Vagina (tissue), 2 donors: ENCODE results near the gene PSMB10. TPM values are rescaled to one million over a fixed set of nuclear protein-coding genes. Genes with fewer than 3 reads are reported as not detected.

ENCODE experiments used
- DNase-seq, 2 donors: peaks; one replicate each; pipeline ENCODE4 v3.0.0-alpha.2; 2017; ENCODE audit errors: extremely low spot score in 2 of 2
- H3K27ac ChIP-seq: fragments of 200-600 bp; sonication (generic); one replicate; pipeline ENCODE4 v1.5.1; 2019
- H3K27me3 ChIP-seq: fragments of 200-600 bp; sonication (generic); one replicate; pipeline ENCODE4 v1.5.1; 2019
- H3K36me3 ChIP-seq, 2 donors: fragments of 200-600 bp; sonication (generic); one replicate each; pipeline ENCODE4 v1.5.1; 2017 to 2019
- H3K4me1 ChIP-seq: fragments of 200-600 bp; sonication (generic); one replicate; pipeline ENCODE4 v1.5.1; 2019
- H3K4me3 ChIP-seq, 2 donors: fragments of 200-600 bp; sonication (generic); 1 replicate in 1 of 2; 2 replicates in 1 of 2; pipeline ENCODE4 v1.5.1; 2016 to 2019
- H3K9me3 ChIP-seq: fragments of 200-600 bp; sonication (generic); one replicate; pipeline ENCODE4 v1.5.1; 2019
- POLR2A ChIP-seq, 2 donors: fragments of 450-650 bp; IDR thresholded peaks; one replicate each; pipeline ENCODE4 v1.6.1; 2017; ENCODE audit warnings: antibody characterized with exemption in 2 of 2, mild to moderate bottlenecking in 2 of 2, moderate library complexity in 2 of 2
- POLR2AphosphoS5 ChIP-seq, 2 donors: sonication (generic); formaldehyde crosslinking; IDR thresholded peaks; one replicate each; pipeline ENCODE4 v1.9.0; 2017; ENCODE audit warnings: antibody characterized with exemption in 2 of 2, mild to moderate bottlenecking in 2 of 2, low read depth in 1 of 2; ENCODE audit not compliant: insufficient read depth in 1 of 2
- intact Hi-C: fragments of 100-400 bp; cut with DNase I; formaldehyde crosslinking; loops from one replicate; pipeline ENCODE4 v1.15.1; 2023
- total RNA-seq: library from RNA; depleted of rRNA; stranded (reverse); fragments of >200 nt; gene quantifications from one replicate; pipeline ENCODE4 v1.2.3, GENCODE V29; 2016
- TF ChIP-seq, protein P1 (sequence below), 3 experiments: fragments of 450-650 bp in 2 of 3; fragments of 200-600 bp in 1 of 3; sonication (generic) in 1 of 3; IDR thresholded peaks; one replicate each; pipeline ENCODE4 v1.5.1; 2017 to 2019; ENCODE audit warnings: antibody characterized with exemption in 3 of 3, mild to moderate bottlenecking in 2 of 3, moderate library complexity in 2 of 3

The PSMB10 gene
- total RNA-seq, 1 donor from 2014 or later = 45.2 TPM

DNA sequence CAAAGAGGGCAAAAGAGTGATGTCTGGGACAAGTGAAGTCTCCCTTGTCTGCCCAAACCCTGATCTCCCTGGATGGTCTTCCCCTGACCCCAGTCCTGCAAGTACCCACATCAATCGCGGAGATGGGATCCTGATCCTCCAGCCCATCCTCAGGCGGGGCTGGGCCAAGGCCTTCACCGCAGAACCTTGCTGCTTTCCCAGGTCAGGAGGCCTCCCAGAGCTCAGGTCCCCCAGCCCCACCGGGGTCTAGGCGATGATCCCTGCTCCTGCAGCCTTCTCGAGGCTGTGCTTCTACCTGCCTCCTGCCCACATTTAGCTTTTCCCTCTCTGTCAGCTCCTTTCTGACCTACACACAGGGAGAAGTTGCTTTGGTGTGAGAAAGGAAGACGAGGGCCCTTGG, 25.5 kb upstream of the PSMB10 start:
- intact Hi-C loops = no loop called here
- TF ChIP-seq POLR2AphosphoS5 (IDR thresholded peaks at IDR 0.05; ENCODE audit: insufficient read depth in 1 of 2, low read depth in 1 of 2) (no peak), POLR2A (IDR thresholded peaks at IDR 0.05) (no peak)
- TF ChIP-seq, protein P1, sequence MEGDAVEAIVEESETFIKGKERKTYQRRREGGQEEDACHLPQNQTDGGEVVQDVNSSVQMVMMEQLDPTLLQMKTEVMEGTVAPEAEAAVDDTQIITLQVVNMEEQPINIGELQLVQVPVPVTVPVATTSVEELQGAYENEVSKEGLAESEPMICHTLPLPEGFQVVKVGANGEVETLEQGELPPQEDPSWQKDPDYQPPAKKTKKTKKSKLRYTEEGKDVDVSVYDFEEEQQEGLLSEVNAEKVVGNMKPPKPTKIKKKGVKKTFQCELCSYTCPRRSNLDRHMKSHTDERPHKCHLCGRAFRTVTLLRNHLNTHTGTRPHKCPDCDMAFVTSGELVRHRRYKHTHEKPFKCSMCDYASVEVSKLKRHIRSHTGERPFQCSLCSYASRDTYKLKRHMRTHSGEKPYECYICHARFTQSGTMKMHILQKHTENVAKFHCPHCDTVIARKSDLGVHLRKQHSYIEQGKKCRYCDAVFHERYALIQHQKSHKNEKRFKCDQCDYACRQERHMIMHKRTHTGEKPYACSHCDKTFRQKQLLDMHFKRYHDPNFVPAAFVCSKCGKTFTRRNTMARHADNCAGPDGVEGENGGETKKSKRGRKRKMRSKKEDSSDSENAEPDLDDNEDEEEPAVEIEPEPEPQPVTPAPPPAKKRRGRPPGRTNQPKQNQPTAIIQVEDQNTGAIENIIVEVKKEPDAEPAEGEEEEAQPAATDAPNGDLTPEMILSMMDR (IDR thresholded peaks at IDR 0.05) = no peak
- Histone ChIP-seq H3K4me3 (no peak overlapping the region), H3K4me1 (peaks cover 80% of the 10 kb centered on the region), H3K27ac (peak overlapping the region; percentile 11), H3K9me3 (no peaks in the 10 kb centered on the region), H3K36me3 (peaks cover 0 to 35% of the 10 kb centered on the region in 2 donors), H3K27me3 (no peaks in the 10 kb centered on the region)
- DNase-seq = no peak

DNA sequence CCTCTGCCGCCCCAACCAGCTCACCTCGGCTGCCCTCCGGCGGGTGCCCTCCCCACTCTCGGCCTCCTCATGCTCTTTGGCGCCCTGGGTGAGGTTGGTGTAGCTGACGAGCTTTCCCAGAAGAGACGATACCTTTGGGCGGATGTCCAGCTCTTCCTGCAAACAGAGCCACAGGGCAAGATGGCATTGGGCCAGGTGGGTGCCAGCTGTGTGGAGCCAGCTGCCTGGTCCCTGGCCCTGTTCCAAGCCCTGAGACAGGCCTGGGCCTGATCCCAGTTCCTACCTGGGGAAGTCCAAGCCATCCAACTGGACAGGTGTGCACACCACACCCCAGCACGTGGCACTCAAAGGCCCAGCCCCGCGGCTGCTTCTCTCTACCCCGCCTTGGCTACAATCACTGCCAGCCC, 24.9 kb upstream of the PSMB10 start:
- intact Hi-C loops = no loop called here
- TF ChIP-seq, protein P1 (IDR thresholded peaks at IDR 0.05) = no peak
- TF ChIP-seq POLR2A (IDR thresholded peaks at IDR 0.05) = no peak
- TF ChIP-seq POLR2AphosphoS5 (IDR thresholded peaks at IDR 0.05; ENCODE audit: insufficient read depth in 1 of 2, low read depth in 1 of 2) = peak in 1 of 2 donors; percentile 52
- Histone ChIP-seq H3K9me3 (no peaks in the 10 kb centered on the region), H3K27ac (no peak overlapping the region), H3K36me3 (peaks cover 0 to 38% of the 10 kb centered on the region in 2 donors), H3K27me3 (no peaks in the 10 kb centered on the region), H3K4me3 (no peak overlapping the region), H3K4me1 (peaks cover 74% of the 10 kb centered on the region)
- DNase-seq = no peak

DNA sequence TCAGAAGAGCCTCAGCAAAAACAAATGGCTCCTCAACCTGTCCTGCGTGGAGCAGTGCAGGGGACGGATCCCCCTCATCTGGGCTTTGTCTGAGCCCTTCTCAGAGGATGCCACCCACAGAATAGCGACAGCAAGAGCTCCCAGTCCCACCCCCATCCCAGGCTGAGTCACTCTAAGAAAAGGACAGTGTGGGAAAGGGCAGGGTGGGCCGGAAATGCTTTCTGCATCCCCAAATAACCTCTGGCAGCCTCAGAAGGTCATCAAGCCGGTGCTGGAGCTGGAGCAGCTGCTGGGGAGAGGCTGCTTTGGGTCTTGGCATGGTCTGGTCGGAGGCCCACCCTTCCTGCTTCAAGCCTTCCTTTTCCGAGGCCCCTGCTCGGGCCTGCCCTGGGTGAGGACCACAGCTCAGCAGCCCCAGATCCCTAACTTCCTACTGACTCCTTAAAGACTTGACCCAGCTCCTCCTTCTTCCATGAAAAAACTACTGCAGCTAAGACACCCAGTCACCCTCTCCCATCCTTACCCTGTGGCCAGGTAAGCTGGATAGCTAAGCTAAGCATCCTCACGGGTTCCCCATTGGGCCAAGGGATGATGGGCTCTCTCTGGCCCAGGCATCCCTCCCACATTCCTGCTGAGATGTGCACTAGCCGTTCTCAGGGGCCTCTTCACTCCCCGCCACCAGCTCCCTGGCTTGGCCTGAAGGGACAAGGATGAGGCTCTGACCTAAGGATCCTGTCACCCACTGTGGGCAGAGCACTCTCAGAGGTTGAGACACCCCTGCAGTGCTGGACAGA, 23.1 kb upstream of the PSMB10 start:
- intact Hi-C loops = no loop called here
- Histone ChIP-seq H3K27ac (peak overlapping the region; percentile 63), H3K4me3 (no peak overlapping the region), H3K4me1 (peaks cover 56% of the 10 kb centered on the region), H3K27me3 (no peaks in the 10 kb centered on the region), H3K36me3 (peaks cover 0 to 41% of the 10 kb centered on the region in 2 donors), H3K9me3 (no peaks in the 10 kb centered on the region)
- DNase-seq = no peak
- peak in 1 of 2 donors; percentile 43 for TF ChIP-seq POLR2AphosphoS5 (IDR thresholded peaks at IDR 0.05; ENCODE audit: insufficient read depth in 1 of 2, low read depth in 1 of 2)
- TF ChIP-seq, protein P1 (IDR thresholded peaks at IDR 0.05) = no peak

DNA sequence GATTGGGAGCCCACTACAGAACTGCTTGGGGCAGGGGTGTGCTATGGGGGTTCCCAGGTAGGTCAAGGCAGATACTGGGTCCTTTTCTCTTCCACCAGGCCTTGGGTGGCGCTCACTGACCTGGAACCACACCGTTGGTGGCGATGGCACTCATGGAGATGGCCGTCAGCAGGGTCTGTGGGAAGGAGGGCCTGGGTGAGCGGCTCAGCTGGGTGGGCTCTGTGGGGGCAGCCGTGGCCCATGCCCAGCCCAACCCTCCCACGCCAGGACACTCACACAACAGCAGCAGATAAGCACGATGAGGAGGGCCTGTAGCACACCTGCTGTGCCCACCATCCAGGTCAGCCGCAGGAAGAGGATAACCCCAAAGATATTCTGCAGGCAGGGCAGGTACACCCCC, 21.0 kb upstream of the PSMB10 start:
- H3K4me3 ChIP-seq = no peak overlapping the region
- no peaks in the 10 kb centered on the region for H3K27me3 ChIP-seq
- DNase-seq = no peak
- peaks cover 35% of the 10 kb centered on the region for H3K4me1 ChIP-seq
- peaks cover 0 to 44% of the 10 kb centered on the region in 2 donors for H3K36me3 ChIP-seq
- TF ChIP-seq, protein P1 (IDR thresholded peaks at IDR 0.05) = no peak
- TF ChIP-seq POLR2AphosphoS5 (IDR thresholded peaks at IDR 0.05; ENCODE audit: insufficient read depth in 1 of 2, low read depth in 1 of 2) = no peak
- no peak for TF ChIP-seq POLR2A (IDR thresholded peaks at IDR 0.05)
- H3K27ac ChIP-seq = no peak overlapping the region
- H3K9me3 ChIP-seq = no peaks in the 10 kb centered on the region
- intact Hi-C loops = no loop called here
